Kidney tubule cell (primary cell): ENCODE measurements around the gene AKAP12.

ENCODE experiments used
- DNase-seq: peaks from one replicate; pipeline ENCODE4 v3.0.0-alpha.2; 2018; ENCODE audit warnings: low spot score

The AKAP12 gene

GRCh38 chr6:151240036-151240685 is 394 bp downstream of the AKAP12 start:
- DNase-seq = peak; percentile 80

GRCh38 chr6:151240791-151241642 is 1.2 kb downstream of the AKAP12 start:
- peak; percentile 67 for DNase-seq

- no peak for DNase-seq
These were observed 2.1 kb downstream of the AKAP12 start for GRCh38 chr6:151241853-151242252.

GRCh38 chr6:151242420-151242861 is 2.7 kb downstream of the AKAP12 start:
- peak; percentile 53 for DNase-seq

- DNase-seq = no peak
These were observed 3.7 kb downstream of the AKAP12 start for GRCh38 chr6:151243481-151243880.

GRCh38 chr6:151247490-151247889 is 7.7 kb downstream of the AKAP12 start:
- DNase-seq = no peak

GRCh38 chr6:151248295-151248694 is 8.5 kb downstream of the AKAP12 start:
- DNase-seq = no peak

- DNase-seq = no peak
These were observed 12.9 kb downstream of the AKAP12 start for GRCh38 chr6:151252634-151253033.

- DNase-seq = peak; percentile 73
These were observed 14.8 kb downstream of the AKAP12 start for GRCh38 chr6:151254451-151255081.

GRCh38 chr6:151255811-151256210 is 16.0 kb downstream of the AKAP12 start:
- no peak for DNase-seq

GRCh38 chr6:151257985-151258445 is 18.2 kb downstream of the AKAP12 start:
- no peak for DNase-seq

GRCh38 chr6:151260205-151260604 is 20.4 kb downstream of the AKAP12 start:
- no peak for DNase-seq

GRCh38 chr6:151263035-151263434 is 23.3 kb downstream of the AKAP12 start:
- no peak for DNase-seq

- DNase-seq = no peak
These were observed 24.2 kb downstream of the AKAP12 start for GRCh38 chr6:151263967-151264366.

GRCh38 chr6:151265282-151265681 is 25.5 kb downstream of the AKAP12 start:
- DNase-seq = no peak

- DNase-seq = no peak
These were observed 29.7 kb downstream of the AKAP12 start for GRCh38 chr6:151269321-151269995.

- DNase-seq = no peak
These were observed 35.4 kb downstream of the AKAP12 start for GRCh38 chr6:151275121-151275520.

GRCh38 chr6:151275566-151275965 is 35.8 kb downstream of the AKAP12 start:
- no peak for DNase-seq

GRCh38 chr6:151276112-151276740 is 36.5 kb downstream of the AKAP12 start:
- DNase-seq = no peak

GRCh38 chr6:151279891-151280290 is 40.1 kb downstream of the AKAP12 start:
- no peak for DNase-seq

GRCh38 chr6:151280859-151281258 is 41.1 kb downstream of the AKAP12 start:
- DNase-seq = no peak

GRCh38 chr6:151284012-151284411 is 44.2 kb downstream of the AKAP12 start:
- DNase-seq = peak; percentile 91
